HepG2 (cell line): ENCODE results near the gene CNP. TPM values are rescaled to one million over a fixed set of nuclear protein-coding genes. Genes with fewer than 3 reads are reported as not detected.
A peak's percentile ranks its signal among the peaks of the same experiment; 100 is the strongest.

ENCODE experiments used
- ATF6 ChIP-seq: sonication (generic); formaldehyde crosslinking; conservative IDR thresholded peaks from 2 replicates; pipeline ENCODE4 v1.4.0; 2020; ENCODE audit warnings: missing genetic modification reagents
- DMAP1 ChIP-seq: IDR thresholded peaks from 2 replicates; pipeline ENCODE4 v1.6.1; 2016
- FOXK2 ChIP-seq: fragments of 450-650 bp; IDR thresholded peaks from 2 replicates; pipeline ENCODE4 v1.6.1; 2016
- MTA1 ChIP-seq: sonication (generic); formaldehyde crosslinking; IDR thresholded peaks from 2 replicates; pipeline ENCODE4 v1.4.0; 2020; ENCODE audit warnings: missing genetic modification reagents, mild to moderate bottlenecking, borderline replicate concordance
- NFE2 ChIP-seq: sonication (generic); formaldehyde crosslinking; IDR thresholded peaks from 2 replicates; pipeline ENCODE4 v1.4.0; 2020; ENCODE audit warnings: missing genetic modification reagents
- NR2F2 ChIP-seq: IDR thresholded peaks from 2 replicates; pipeline ENCODE4 v1.6.1; 2012; ENCODE audit warnings: low read depth, inconsistent platforms, borderline replicate concordance
- NR2F6 ChIP-seq, 2 experiments: IDR thresholded peaks; 2 replicates each; pipeline ENCODE4 v1.6.1; 2016; ENCODE audit warnings: antibody characterized with exemption in 1 of 2, mild to moderate bottlenecking in 1 of 2
- POLR2A ChIP-seq, 2 experiments: IDR thresholded peaks; 2 replicates each; pipeline ENCODE4 v1.6.1; 2011; ENCODE audit warnings: low read depth in 2 of 2, low read length in 2 of 2, mild to moderate bottlenecking in 1 of 2, moderate library complexity in 1 of 2; ENCODE audit not compliant: insufficient read depth in 1 of 2
- TBX3 ChIP-seq: fragments of 450-650 bp; IDR thresholded peaks from 2 replicates; pipeline ENCODE4 v1.6.1; 2017; ENCODE audit warnings: antibody characterized with exemption, mild to moderate bottlenecking, inconsistent platforms, borderline replicate concordance
- TEAD3 ChIP-seq: optimal IDR thresholded peaks from 2 replicates; pipeline ENCODE3; 2016; ENCODE audit warnings: borderline replicate concordance
- TGIF2 ChIP-seq: IDR thresholded peaks from 2 replicates; pipeline ENCODE4 v1.6.1; 2016; ENCODE audit warnings: control low read depth, missing compliant biosample characterization
- ZBTB14 ChIP-seq: sonication (generic); formaldehyde crosslinking; IDR thresholded peaks from 2 replicates; pipeline ENCODE4 v1.4.0; 2020; ENCODE audit warnings: missing genetic modification reagents
- ZNF546 ChIP-seq: sonication (generic); formaldehyde crosslinking; conservative IDR thresholded peaks from 2 replicates; pipeline ENCODE4 v1.8.1; 2023; ENCODE audit warnings: mild to moderate bottlenecking, missing genetic modification reagents
- ZNF569 ChIP-seq: sonication (generic); formaldehyde crosslinking; IDR thresholded peaks from 2 replicates; pipeline ENCODE4 v1.5.0; 2020; ENCODE audit warnings: mild to moderate bottlenecking, missing genetic modification reagents, moderate library complexity, borderline replicate concordance
- ZNF629 ChIP-seq: sonication (generic); formaldehyde crosslinking; conservative IDR thresholded peaks from 2 replicates; pipeline ENCODE4 v1.5.0; 2020; ENCODE audit warnings: missing genetic modification reagents
- ZNF678 ChIP-seq: sonication (generic); formaldehyde crosslinking; IDR thresholded peaks from 2 replicates; pipeline ENCODE4 v1.4.0; 2020; ENCODE audit warnings: mild to moderate bottlenecking, missing genetic modification reagents
- ZNF768 ChIP-seq: sonication (generic); formaldehyde crosslinking; IDR thresholded peaks from 2 replicates; pipeline ENCODE4 v1.4.0; 2020; ENCODE audit warnings: missing genetic modification reagents
- ZNF816 ChIP-seq: sonication (generic); formaldehyde crosslinking; IDR thresholded peaks from 2 replicates; pipeline ENCODE4 v1.8.0; 2022; ENCODE audit warnings: missing genetic modification reagents, mild to moderate bottlenecking, borderline replicate concordance
- polyA plus RNA-seq, 8 experiments: library from polyadenylated mRNA; depleted of rRNA in 3 of 8; stranded (reverse) in 7 of 8; unstranded in 1 of 8; fragments of >200 nt; fragmentation: Illumina TruSeq in 4 of 8; extraction: Trizol in 4 of 8; gene quantifications; 2 replicates each; pipeline versions ENCODE4 v1.2.1 to v1.2.3, GENCODE V29; 2011 to 2016; ENCODE audit warnings: low read depth in 4 of 8, missing spikeins in 1 of 8, mixed read lengths in 1 of 8; ENCODE audit not compliant: insufficient read depth in 1 of 8
- total RNA-seq, 5 experiments: library from RNA; depleted of rRNA; stranded (reverse); fragments of >200 nt; fragmentation: Illumina TruSeq; extraction: Trizol; gene quantifications; 2 replicates each; pipeline ENCODE4 v1.2.3, GENCODE V29; 2016; ENCODE audit warnings: low read depth in 1 of 5
- TF ChIP-seq, protein P1 (sequence below): sonication (generic); formaldehyde crosslinking; IDR thresholded peaks from 2 replicates; pipeline ENCODE4 v1.5.1; 2020; ENCODE audit warnings: missing genetic modification reagents, mild to moderate bottlenecking, borderline replicate concordance
- TF ChIP-seq, protein P2 (sequence below): fragments of 450-650 bp; IDR thresholded peaks from 2 replicates; pipeline ENCODE4 v1.6.1; 2016
- TF ChIP-seq, protein P3 (sequence below): sonication (generic); formaldehyde crosslinking; IDR thresholded peaks from 2 replicates; pipeline ENCODE4 v1.8.0; 2022; ENCODE audit warnings: low read depth, missing genetic modification reagents

The CNP gene
- total and polyA plus RNA-seq, 2 of the 13 experiments (the other 11 are each of a cell fraction or from before 2014, with no cell fraction given): 97.2 to 161 TPM

DNA sequence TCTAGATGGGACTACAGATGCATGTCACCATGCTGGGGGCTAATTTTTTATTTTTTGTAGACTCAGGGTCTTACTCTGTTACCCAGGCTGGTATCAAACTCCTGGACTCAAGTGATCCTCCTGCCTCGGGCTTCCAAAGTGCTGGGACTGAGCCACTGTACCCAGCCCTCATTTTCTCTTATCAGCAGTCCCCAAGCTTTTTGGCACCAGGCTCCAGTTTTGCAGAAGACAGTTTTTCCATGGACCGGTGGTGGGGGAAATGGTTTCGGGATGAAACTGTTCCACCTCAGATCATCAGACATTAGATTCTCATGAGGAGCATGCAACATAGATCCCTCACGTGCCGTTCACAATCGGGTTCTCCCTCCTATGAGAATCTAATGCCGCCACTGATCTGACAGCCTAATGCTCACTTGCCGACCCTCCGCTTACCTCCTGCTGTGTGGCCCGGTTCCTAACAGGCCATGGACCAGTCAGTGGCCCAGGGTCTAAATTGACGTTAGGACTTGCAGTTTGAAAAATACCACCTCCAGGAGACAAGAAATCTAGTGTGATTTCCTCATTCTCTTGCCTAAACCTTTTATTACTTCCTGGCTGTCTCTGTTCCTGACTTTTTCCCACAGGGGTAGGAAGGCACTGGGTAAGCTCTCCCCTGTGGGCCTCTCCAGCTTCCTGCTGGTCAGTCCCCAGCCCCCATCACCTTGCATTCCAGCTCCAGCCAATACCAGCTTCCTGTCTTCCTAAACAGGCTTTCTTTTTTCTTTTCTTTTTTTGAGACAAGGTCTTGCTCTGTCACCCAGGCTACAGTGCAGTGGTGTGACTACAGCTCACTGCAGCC lies 9.3 kb upstream of the CNP start (continued):
- TF ChIP-seq ZBTB14 (no peak), TBX3 (no peak), FOXK2 (no peak), ZNF768 (peak; percentile 82), ZNF569 (CRISPR knock-in tag) (no peak), ZNF816 (no peak), ZNF678 (CRISPR knock-in tag) (no peak), ZNF546 (no peak), ZNF629 (CRISPR knock-in tag) (no peak; the same call in none of the 2 replicates), TGIF2 (CRISPR knock-in tag) (no peak), NFE2 (CRISPR knock-in tag) (no peak), TEAD3 (CRISPR knock-in tag) (peak; percentile 95), NR2F6 (IDR thresholded peaks at IDR 0.05) (no peak; the same call in 1 of the 2 replicates), NR2F6 (CRISPR knock-in tag; IDR thresholded peaks at IDR 0.05) (peak; percentile 32; the same call in 1 of the 2 replicates), DMAP1 (CRISPR knock-in tag) (no peak; the same call in 1 of the 2 replicates), MTA1 (CRISPR knock-in tag) (0 out of 2 replicates have a peak, but pooled peaks have one; percentile 33), ATF6 (CRISPR knock-in tag) (no peak), POLR2A (IDR thresholded peaks at IDR 0.05; ENCODE audit: insufficient read depth in 1 of 2, low read depth in 2 of 2, low read length in 2 of 2) (0 out of 4 replicates have a peak, but pooled peaks of 1 of the 2 experiments have one; percentile 36), NR2F2 (no peak)
- TF ChIP-seq, protein P1, sequence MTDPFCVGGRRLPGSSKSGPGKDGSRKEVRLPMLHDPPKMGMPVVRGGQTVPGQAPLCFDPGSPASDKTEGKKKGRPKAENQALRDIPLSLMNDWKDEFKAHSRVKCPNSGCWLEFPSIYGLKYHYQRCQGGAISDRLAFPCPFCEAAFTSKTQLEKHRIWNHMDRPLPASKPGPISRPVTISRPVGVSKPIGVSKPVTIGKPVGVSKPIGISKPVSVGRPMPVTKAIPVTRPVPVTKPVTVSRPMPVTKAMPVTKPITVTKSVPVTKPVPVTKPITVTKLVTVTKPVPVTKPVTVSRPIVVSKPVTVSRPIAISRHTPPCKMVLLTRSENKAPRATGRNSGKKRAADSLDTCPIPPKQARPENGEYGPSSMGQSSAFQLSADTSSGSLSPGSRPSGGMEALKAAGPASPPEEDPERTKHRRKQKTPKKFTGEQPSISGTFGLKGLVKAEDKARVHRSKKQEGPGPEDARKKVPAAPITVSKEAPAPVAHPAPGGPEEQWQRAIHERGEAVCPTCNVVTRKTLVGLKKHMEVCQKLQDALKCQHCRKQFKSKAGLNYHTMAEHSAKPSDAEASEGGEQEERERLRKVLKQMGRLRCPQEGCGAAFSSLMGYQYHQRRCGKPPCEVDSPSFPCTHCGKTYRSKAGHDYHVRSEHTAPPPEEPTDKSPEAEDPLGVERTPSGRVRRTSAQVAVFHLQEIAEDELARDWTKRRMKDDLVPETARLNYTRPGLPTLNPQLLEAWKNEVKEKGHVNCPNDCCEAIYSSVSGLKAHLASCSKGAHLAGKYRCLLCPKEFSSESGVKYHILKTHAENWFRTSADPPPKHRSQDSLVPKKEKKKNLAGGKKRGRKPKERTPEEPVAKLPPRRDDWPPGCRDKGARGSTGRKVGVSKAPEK (CRISPR knock-in tag): no peak
- TF ChIP-seq, protein P2, sequence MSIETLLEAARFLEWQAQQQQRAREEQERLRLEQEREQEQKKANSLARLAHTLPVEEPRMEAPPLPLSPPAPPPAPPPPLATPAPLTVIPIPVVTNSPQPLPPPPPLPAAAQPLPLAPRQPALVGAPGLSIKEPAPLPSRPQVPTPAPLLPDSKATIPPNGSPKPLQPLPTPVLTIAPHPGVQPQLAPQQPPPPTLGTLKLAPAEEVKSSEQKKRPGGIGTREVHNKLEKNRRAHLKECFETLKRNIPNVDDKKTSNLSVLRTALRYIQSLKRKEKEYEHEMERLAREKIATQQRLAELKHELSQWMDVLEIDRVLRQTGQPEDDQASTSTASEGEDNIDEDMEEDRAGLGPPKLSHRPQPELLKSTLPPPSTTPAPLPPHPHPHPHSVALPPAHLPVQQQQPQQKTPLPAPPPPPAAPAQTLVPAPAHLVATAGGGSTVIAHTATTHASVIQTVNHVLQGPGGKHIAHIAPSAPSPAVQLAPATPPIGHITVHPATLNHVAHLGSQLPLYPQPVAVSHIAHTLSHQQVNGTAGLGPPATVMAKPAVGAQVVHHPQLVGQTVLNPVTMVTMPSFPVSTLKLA: no peak
- TF ChIP-seq, protein P3, sequence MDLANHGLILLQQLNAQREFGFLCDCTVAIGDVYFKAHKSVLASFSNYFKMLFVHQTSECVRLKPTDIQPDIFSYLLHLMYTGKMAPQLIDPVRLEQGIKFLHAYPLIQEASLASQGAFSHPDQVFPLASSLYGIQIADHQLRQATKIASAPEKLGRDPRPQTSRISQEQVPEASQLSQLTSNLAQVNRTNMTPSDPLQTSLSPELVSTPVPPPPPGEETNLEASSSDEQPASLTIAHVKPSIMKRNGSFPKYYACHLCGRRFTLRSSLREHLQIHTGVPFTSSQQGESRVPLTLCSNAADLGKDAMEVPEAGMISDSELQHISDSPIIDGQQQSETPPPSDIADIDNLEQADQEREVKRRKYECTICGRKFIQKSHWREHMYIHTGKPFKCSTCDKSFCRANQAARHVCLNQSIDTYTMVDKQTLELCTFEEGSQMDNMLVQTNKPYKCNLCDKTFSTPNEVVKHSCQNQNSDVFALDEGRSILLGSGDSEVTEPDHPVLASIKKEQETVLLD (CRISPR knock-in tag): no peak
